Measurements from ENCODE around the gene UCHL1.
A peak's percentile ranks its signal among the peaks of the same experiment; 100 is the strongest.
"Not testable (repeated sequence)": the region's sequence is repeated elsewhere in the genome, so short reads cannot be mapped to it uniquely, and the experiment has no call there.

Gene UCHL1

GRCh38 chr4:41303372-41304118 is 46.8 kb downstream of the UCHL1 start:
- Histone ChIP-seq H3K9me3 (ENCODE audit: severe bottlenecking) (peaks cover 3% of the 10 kb centered on the region), H3K4me3 (ENCODE audit: low read depth, low read length) (no peak overlapping the region), H3K27ac (no peak overlapping the region), H3K27me3 (ENCODE audit: insufficient read depth, low read depth, severe bottlenecking) (no peaks in the 10 kb centered on the region), H3K36me3 (no peaks in the 10 kb centered on the region)
- no peak for DNase-seq
- TF ChIP-seq, protein P1, sequence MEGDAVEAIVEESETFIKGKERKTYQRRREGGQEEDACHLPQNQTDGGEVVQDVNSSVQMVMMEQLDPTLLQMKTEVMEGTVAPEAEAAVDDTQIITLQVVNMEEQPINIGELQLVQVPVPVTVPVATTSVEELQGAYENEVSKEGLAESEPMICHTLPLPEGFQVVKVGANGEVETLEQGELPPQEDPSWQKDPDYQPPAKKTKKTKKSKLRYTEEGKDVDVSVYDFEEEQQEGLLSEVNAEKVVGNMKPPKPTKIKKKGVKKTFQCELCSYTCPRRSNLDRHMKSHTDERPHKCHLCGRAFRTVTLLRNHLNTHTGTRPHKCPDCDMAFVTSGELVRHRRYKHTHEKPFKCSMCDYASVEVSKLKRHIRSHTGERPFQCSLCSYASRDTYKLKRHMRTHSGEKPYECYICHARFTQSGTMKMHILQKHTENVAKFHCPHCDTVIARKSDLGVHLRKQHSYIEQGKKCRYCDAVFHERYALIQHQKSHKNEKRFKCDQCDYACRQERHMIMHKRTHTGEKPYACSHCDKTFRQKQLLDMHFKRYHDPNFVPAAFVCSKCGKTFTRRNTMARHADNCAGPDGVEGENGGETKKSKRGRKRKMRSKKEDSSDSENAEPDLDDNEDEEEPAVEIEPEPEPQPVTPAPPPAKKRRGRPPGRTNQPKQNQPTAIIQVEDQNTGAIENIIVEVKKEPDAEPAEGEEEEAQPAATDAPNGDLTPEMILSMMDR (IDR thresholded peaks at IDR 0.05; ENCODE audit: low read depth, low read length) = no peak

- Histone ChIP-seq H3K4me3 (ENCODE audit: low read depth, low read length) (no peak overlapping the region), H3K27me3 (ENCODE audit: insufficient read depth, low read depth, severe bottlenecking) (no peaks in the 10 kb centered on the region), H3K36me3 (no peaks in the 10 kb centered on the region), H3K9me3 (ENCODE audit: severe bottlenecking) (peaks cover 3% of the 10 kb centered on the region), H3K27ac (no peak overlapping the region)
- DNase-seq = no peak
- TF ChIP-seq, protein P1 (IDR thresholded peaks at IDR 0.05; ENCODE audit: low read depth, low read length) = no peak
Observed at GRCh38 chr4:41304221-41304620, 47.5 kb downstream of the UCHL1 start.

GRCh38 chr4:41305476-41305875 is 48.7 kb downstream of the UCHL1 start:
- no peak overlapping the region for H3K4me3 ChIP-seq (ENCODE audit: low read depth, low read length)
- DNase-seq = peak; percentile 35
- TF ChIP-seq, protein P1 (IDR thresholded peaks at IDR 0.05; ENCODE audit: low read depth, low read length) = no peak
- H3K9me3 ChIP-seq (ENCODE audit: severe bottlenecking) = peaks cover 3% of the 10 kb centered on the region
- no peaks in the 10 kb centered on the region for H3K36me3 ChIP-seq
- no peak overlapping the region; the same call in 1 of the 2 replicates for H3K27ac ChIP-seq
- no peaks in the 10 kb centered on the region for H3K27me3 ChIP-seq (ENCODE audit: insufficient read depth, low read depth, severe bottlenecking)

DNA sequence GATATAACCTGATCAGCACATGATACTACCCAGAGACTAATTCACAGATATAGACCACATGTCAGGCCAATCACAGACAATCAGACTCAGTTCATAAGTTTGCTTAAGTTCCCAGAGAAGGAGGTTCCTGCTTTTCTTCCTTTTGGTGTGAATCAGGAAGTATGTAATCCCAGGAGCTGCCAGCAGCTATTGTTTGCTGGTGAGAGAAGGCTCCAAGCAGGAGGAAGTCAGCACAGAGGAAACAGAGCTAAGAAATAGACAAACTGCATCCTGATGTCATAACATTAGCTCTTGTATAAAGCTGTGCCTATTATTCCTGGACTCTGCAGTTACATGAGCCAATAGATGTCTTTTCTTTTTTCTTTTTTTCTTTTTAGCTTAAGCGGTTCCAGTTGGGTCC is 50.9 kb downstream of the UCHL1 start:
- TF ChIP-seq, protein P1 (IDR thresholded peaks at IDR 0.05; ENCODE audit: low read depth, low read length) = no peak
- H3K27ac ChIP-seq = no peak overlapping the region
- no peak overlapping the region for H3K4me3 ChIP-seq (ENCODE audit: low read depth, low read length)
- no peak for DNase-seq
- H3K9me3 ChIP-seq (ENCODE audit: severe bottlenecking) = peaks cover 3% of the 10 kb centered on the region
- no peaks in the 10 kb centered on the region for H3K36me3 ChIP-seq
- H3K27me3 ChIP-seq (ENCODE audit: insufficient read depth, low read depth, severe bottlenecking) = no peaks in the 10 kb centered on the region

DNA sequence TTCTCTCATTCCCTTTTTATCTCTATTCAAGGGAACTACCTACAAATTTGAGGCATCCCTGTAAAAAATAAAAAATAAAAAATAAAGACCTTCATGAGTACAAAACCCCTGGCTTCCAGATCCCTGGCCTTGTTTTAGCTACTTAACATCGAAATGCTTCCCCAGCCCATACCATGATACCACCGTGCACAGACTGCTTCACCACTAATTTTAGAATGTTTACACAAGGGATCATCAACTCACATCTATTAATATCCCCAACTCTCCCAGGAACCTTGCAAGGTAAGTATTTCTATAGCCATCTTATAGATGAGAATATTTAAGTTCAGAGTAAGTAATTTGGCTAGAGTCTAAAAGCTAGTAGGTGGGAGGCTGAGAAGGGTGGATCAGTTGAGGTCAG is 51.7 kb downstream of the UCHL1 start:
- TF ChIP-seq, protein P1 (IDR thresholded peaks at IDR 0.05; ENCODE audit: low read depth, low read length) = no peak
- DNase-seq = no peak
- H3K36me3 ChIP-seq = no peaks in the 10 kb centered on the region
- H3K27ac ChIP-seq = no peak overlapping the region
- H3K27me3 ChIP-seq (ENCODE audit: insufficient read depth, low read depth, severe bottlenecking) = no peaks in the 10 kb centered on the region
- no peak overlapping the region for H3K4me3 ChIP-seq (ENCODE audit: low read depth, low read length)
- peaks cover 3% of the 10 kb centered on the region for H3K9me3 ChIP-seq (ENCODE audit: severe bottlenecking)

- not testable (repeated sequence) for DNase-seq; H3K9me3 ChIP-seq (ENCODE audit: severe bottlenecking); H3K27me3 ChIP-seq (ENCODE audit: insufficient read depth, low read depth, severe bottlenecking); H3K4me3 ChIP-seq (ENCODE audit: low read depth, low read length); H3K27ac ChIP-seq; H3K36me3 ChIP-seq
Observed at GRCh38 chr4:41315426-41315825, 58.7 kb downstream of the UCHL1 start.
